ENCODE data around the gene PLSCR1.

The PLSCR1 gene, protein sequence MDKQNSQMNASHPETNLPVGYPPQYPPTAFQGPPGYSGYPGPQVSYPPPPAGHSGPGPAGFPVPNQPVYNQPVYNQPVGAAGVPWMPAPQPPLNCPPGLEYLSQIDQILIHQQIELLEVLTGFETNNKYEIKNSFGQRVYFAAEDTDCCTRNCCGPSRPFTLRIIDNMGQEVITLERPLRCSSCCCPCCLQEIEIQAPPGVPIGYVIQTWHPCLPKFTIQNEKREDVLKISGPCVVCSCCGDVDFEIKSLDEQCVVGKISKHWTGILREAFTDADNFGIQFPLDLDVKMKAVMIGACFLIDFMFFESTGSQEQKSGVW

DNA sequence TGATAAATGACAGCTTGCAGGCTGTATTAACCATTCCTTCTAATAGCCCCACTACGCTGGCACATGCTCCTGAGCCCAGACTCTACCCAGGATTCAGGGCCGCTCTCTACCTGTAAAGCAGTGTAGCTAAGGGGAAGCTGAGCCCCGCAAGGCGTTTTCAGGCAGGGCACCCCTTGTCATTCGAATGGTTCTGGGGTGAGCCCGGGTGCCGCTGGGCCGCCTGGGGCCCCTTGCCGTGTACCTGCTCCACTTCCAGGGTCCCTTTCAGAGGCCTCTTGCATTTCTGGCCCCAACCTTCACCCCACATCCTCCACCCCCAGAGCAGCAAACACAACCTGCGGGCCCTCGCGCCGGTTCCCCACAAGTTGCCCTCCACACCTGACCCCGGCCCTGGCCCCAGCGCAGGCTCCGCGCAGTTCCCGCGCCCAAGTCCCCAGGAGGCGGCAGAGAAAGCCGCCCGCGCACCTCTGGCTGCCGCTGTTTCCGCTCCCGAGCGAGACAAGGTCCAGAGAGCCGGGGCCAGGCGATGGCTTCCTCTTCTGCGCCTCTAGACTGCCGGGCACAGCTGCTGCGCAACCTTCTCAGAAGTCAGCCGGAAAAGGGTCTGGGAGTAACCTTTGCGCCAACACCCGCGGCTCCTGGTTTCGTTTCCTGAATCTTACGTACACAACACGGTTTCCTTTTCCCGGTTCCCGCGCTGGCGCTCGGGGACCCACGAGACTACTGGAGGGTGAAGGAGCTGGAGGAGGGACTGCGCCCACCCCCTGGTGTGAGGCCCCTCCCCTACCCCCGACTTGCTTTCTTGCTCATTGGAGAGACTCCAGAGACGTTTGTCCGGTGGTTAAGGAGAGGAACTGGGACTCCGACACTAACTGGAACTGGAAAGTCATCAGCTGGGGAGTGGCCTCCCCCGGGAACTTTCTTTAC lies at the start of gene PLSCR1:
Gene PLSCR1, minus strand, starts transcription at position 606 of the 927 bp plus-strand sequence. CDS start 8,055 bp downstream, outside the sequence.
- DNase-seq = peak; percentile 53

DNA sequence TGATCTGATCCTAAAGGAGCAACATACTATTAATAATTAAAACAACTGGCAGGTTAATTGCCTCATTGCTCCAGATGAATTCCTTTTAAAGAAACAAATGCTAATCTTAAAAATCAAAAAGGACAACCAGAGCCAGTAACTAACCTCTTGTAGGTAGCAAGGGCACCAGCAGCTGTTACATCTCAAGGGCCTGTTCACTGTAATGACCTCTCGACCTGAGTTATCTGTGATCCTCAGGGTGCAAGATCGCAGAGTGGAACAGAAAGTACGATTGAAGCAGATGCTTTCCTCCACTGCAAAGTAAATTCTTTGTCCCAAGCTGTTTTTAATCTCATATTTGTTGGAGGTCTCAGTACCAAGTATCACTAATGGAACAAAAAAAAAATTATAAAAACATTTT lies 49.4 kb upstream of the PLSCR1 start:
- no peak for DNase-seq

GRCh38 chr3:146590521-146590920 lies 46.1 kb upstream of the PLSCR1 start:
- no peak for DNase-seq

DNA sequence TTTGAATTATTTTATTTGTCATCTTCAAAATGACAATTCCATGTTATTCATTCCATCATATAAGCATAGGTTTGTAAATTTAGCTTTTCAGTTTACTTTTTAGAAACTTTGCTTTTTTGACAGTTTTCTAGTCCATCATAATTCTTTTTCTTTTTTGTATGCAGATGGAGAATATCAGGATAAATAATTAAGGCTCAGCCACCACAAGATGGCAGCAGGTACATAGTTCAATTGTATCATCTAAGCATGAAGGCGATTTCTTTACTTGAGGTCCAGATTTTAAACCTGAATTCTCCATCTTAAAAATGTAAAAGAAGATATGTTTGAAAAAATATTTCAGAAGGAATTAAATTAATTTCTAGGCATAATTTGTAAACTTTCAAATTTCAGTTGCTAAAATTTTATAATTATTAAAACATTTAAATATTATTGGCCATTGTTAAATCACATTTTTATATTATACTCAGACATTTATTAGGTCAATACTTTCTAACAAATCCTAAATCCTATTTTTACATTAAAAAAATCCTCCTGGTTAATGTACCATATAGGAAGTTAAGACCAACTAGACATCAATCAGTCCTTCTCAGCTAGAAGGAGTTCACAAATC lies 45.6 kb upstream of the PLSCR1 start:
- no peak for DNase-seq

DNA sequence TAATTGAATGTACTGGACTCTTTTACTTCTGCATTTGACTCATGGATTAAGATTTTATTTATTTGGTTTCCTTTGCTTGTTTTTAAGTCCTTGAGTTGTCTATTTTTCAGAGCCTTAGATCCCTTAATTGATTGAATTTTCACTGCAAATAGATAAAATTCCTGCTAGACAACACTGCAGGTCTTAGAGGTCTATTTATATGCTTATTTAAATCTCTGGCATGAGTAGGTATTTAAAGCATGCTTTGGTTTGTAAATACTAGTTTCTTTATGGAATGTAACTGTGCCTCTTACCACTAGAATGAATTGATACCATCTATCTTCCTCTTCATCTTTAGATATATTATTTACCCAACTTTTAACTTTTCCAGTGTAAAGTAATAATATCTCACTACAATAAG lies 40.7 kb upstream of the PLSCR1 start:
- no peak for DNase-seq

DNA sequence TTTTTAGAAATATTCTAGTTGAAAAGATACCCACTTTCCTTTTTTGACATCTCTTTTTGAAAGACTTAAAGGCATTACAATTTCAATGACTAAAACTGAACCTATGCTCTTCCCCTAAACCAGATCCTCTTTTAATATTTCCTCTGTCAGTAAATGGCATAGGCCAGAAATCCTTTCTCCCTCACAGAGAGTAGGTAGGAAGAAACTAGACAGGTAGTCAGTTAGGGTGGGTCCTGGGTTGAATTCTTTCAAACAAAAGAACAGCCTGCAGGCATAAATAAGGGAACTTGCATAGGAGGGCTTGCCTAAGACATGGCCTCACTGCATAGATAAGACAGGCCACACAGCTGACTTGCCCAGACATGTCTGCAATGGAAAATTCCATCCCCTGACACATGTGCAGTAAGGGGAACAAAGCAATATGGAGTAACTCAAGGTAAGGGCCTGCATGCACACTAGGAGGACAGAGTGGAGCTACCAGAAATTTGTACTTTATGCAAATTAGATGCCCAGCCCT lies 37.6 kb upstream of the PLSCR1 start:
- no peak for DNase-seq

GRCh38 chr3:146581080-146581601 lies 36.7 kb upstream of the PLSCR1 start:
- no peak for DNase-seq

- no peak for DNase-seq
Observed at GRCh38 chr3:146577662-146578061, 33.3 kb upstream of the PLSCR1 start.

- DNase-seq = no peak
Observed at GRCh38 chr3:146575636-146576035, 31.2 kb upstream of the PLSCR1 start.

DNA sequence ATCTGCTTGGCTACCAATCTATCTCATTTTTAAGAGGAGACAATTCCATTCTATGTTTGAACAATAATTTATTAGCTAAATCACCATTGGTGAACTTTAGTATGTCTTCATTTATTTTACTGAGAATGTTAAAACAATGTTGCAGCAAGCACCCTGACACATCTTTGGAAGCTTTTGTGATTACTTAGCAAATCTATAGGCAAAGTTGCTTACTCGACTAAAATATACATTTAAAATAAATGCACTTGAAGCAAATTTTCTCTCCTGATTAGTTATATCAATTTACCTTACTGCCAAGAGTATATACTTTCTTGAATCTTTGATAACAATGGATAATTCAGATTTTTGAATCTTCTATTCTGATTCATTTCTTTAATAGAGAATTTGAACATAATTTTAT lies 29.8 kb upstream of the PLSCR1 start:
- DNase-seq = no peak

- no peak for DNase-seq
Observed at GRCh38 chr3:146569314-146569713, 24.9 kb upstream of the PLSCR1 start.

- DNase-seq = no peak
Observed at GRCh38 chr3:146566138-146566537, 21.7 kb upstream of the PLSCR1 start.

GRCh38 chr3:146561879-146562278 lies 17.5 kb upstream of the PLSCR1 start:
- DNase-seq = no peak

DNA sequence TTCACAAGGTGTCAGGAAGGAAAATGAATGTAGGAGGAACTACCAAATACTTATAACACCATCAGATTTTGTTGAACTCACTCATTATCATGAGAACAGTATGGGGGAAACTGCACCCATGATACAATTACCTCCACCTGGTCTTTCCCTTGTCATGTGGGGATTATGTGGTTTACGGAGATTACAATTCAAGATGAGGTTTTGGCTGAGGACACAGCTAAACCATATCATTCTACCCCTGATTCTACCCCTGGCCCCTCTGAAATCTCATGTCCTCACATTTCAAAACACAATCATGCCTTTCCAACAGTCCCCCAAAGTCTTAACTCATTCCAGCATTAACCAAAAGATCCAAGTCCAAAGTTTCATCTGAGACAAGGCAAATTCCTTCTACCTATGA lies 17.1 kb upstream of the PLSCR1 start:
- DNase-seq = no peak

- DNase-seq = no peak
Observed at GRCh38 chr3:146560678-146561077, 16.3 kb upstream of the PLSCR1 start.

- DNase-seq = no peak
Observed at GRCh38 chr3:146559388-146559787, 15.0 kb upstream of the PLSCR1 start.

DNA sequence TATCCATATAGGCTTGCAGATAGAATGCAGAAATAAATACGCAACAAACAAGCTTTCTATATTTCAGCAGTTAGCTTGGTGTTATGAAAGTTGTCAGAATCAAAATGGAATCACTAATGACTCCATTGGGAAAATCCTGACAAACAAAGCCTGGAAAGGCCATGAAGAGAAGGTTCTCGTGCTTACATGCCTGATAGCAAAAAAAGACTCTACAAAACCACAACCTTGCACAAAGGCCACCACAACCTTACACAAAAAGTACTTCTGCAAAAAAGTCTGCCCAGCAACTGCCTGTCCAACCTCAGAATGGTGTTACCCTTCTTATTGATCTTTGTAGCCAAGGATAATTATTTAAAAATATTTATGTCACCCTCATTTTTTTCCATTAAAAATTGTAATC lies 14.4 kb upstream of the PLSCR1 start:
- no peak for DNase-seq

- no peak for DNase-seq
Observed at GRCh38 chr3:146557745-146558144, 13.3 kb upstream of the PLSCR1 start.

GRCh38 chr3:146555311-146555710 lies 10.9 kb upstream of the PLSCR1 start:
- DNase-seq = no peak

- no peak for DNase-seq
Observed at GRCh38 chr3:146554151-146554760, 9.8 kb upstream of the PLSCR1 start.

- no peak for DNase-seq
Observed at GRCh38 chr3:146550743-146551510, 6.5 kb upstream of the PLSCR1 start.

DNA sequence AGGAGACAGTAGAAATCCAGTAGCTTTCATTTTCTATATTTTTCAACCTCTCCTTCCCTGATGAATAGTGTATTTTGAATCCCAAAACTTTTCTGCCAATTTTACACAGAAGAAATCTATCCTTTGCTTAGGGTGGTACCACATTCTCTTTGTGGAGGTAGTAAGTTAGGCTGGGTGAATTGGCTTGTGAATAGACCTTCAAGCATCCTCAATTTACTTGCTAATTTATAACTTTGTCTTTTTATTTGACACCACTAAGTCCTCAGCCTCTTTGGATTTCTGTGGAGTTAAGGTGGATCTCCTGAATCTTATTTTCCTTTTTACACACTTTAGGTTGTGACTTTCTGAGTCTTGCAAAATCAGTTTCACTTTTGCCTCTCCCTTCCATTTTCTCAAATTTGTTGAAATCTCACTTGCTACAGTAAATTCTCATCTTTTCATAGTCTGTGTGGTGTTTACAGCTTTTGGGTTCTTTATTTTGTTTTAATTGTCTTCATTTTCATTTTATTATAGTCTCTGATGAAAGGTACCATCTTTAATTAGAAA lies 5.7 kb upstream of the PLSCR1 start:
- DNase-seq = no peak
